ENCODE results near the gene KRT3.
A peak's percentile ranks its signal among the peaks of the same experiment; 100 is the strongest.
"Not testable (repeated sequence)": the region's sequence is repeated elsewhere in the genome, so short reads cannot be mapped to it uniquely, and the experiment has no call there.

Gene KRT3

GRCh38 chr12:52798003-52798670 is 2.2 kb upstream of the KRT3 start:
- ATAC-seq: no peak
- DNase-seq: no peak

DNA sequence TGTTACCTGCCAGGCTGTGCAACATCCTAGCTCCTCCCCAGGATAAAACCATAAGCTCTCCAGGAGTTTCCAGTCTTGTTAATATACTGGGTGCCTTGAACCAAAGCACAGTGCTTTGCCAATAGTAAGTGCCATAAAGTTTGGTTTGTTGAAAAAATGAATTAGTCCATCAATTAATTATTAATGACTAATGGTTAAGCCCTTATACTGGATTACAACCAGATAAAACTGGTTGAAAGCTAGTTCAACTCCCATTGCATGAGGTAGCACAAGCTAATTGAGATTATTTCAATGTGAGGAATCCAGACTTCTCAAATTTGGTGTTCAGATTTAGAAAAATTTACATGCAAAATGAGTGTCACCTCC is 1.6 kb upstream of the KRT3 start:
- no peak for ATAC-seq
- DNase-seq: no peak

DNA sequence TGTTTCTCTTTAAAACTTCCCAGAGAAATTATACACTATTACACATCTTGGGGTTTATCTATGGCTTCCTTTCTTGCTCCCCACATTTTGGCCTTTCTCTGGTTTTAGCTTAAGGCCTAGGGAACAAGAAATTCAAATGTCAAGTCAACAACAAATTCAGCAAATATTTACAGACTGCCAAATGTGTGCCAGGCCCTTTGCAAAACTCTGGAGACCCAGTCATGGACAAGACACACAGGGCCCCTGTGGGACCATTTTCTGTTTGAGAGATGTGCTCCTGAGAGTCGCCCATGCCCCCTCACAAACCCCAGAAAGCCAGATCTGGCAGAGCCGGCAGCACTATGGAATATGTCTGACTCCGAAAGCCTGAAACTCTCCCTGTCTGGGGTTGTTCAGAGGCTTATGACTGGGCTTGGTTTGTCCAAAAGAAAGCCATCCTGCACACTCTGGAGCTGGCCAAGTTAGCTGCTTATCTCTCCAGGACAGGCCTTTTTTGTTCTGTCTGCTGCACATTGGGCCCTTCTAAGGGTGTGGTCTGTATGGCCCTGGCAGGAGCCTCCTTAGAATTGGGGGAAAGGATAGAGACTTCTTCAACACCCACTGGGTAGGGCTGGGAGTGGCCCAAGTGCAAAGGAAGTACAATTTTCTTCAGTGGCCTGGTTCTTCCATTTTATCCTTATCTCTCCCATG is 1.1 kb upstream of the KRT3 start:
- DNase-seq (no peak), ATAC-seq (no peak)

- DNase-seq (no peak), ATAC-seq (no peak)
These were observed 495 bp upstream of the KRT3 start for GRCh38 chr12:52796429-52796794.

GRCh38 chr12:52795332-52795674 is 614 bp downstream of the KRT3 start:
- not testable (repeated sequence) for ATAC-seq

GRCh38 chr12:52794479-52795331 is 1.2 kb downstream of the KRT3 start:
- peak; percentile 25 for ATAC-seq
- DNase-seq: no peak

More at GRCh38 chr12:52795332-52795674, 614 bp downstream of the KRT3 start:
- DNase-seq: not testable (repeated sequence)

DNA sequence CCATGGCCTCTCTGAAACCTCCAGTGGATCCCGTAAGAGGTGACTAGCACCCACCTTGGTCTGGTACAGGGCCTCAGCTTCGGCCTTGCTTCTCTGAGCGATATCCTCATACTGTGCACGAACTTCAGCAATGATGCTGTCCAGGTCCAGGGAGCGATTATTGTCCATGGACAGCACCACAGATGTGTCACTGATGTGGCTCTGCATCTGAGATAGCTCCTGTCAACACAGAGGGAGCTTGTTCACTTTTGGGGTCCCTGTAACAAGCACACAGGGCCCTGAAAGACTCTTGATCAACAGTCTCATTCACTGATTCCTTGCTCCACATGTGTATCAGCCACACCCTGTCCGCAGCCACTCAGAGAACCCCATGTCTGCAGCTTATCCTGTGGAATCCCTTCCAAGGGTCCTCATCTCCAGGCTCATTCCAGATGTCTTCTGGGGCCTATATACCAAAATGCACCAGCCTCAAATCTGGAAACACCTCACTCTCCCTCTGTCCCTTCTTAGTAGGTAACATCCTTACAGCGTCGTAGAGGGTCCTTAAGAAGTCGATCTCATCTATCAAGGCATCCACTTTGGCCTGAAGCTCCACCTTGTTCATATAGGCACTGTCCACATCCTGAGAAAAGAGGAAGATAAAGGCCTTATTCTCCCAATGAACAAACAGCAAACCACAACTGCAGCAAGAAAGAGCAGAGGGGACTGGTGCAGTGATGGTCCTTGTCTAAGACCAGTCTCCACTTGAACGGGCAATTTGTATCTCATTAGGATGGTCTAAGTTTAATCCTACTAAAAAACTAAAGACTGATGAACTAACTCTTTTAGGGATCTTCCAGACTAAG is 3.5 kb downstream of the KRT3 start:
- DNase-seq (no peak), ATAC-seq (no peak)

DNA sequence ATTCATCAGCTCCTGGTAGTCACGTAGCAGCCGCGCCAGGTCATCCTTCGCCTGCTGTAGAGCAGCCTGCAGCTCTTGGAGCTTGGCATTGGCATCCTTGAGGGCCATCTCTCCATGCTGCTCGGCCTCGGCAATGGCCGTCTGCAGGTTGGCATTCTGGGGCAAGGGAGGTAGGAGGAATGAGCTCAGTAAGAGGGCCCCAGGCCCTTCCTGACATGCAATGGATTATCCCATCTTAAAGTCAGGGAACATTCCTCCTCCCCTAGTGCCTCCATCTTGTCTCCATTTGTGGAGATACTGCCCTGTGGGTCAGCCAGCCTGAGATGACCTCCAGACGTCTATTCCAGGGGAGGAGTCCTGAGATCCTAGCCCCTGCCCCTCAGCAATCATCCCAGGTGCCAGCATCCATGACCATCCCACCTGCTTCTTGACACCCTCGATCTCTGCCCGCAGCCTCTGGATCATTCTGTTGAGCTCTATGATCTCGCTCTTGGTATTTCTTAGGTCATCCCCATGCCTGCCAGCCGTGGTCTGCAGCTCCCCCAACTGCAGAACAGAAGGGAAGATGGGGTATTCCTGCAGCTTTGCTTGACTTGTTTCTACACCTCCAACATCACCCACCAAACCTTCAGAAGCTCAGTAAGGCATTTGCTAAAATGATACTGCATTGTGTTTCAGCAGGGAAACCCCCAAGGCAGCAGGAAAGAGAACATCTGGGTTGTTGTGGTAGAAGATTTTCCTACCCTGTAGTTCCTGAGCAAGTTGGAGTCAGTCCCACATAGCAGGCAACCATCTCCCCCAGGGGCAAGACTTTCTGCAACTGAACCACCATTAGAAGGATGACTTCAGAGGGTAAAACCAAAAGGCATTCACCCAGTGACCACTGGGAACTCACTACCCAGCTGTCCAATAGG is 4.4 kb downstream of the KRT3 start:
- DNase-seq (no peak), ATAC-seq (peak; percentile 53)

DNA sequence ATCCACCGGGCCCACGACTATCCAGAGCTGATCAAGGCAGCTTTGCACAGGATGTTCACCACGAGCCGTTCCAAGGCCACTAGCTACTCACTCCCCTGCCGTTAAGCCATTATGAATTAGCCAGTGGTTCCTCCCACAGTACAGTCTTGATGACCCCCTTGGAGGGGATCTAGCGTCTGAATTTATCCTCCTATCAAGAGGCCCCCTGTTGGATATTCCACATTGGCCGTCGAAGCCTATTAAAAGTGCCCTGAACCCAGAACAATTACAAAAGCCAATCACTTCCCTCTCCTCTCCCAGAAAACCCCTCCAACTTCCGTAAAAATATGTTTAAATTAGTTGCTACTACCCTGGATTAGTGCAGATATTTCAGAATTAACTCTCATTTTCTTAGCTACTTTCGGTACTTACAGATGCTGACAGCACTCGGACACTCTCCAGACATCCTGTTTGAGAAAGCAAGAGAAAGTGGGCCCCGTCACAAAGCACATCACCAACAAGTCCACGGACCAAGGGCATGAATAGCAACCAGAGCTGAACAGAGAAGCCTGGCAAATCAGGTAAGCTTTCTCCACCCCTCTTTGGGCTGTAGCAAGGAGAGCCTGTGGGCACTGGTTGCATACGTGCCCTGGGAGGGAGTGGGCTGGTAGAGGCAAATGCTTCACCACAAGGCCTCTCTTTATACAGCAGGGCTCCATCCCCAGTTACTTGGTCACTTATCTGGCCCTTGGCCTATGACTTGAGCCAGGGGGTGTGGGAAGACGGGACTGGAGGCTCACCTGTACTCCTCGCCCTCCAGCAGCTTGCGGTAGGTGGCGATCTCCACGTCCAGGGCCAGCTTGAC is 5.3 kb downstream of the KRT3 start:
- DNase-seq (no peak), ATAC-seq (no peak)

DNA sequence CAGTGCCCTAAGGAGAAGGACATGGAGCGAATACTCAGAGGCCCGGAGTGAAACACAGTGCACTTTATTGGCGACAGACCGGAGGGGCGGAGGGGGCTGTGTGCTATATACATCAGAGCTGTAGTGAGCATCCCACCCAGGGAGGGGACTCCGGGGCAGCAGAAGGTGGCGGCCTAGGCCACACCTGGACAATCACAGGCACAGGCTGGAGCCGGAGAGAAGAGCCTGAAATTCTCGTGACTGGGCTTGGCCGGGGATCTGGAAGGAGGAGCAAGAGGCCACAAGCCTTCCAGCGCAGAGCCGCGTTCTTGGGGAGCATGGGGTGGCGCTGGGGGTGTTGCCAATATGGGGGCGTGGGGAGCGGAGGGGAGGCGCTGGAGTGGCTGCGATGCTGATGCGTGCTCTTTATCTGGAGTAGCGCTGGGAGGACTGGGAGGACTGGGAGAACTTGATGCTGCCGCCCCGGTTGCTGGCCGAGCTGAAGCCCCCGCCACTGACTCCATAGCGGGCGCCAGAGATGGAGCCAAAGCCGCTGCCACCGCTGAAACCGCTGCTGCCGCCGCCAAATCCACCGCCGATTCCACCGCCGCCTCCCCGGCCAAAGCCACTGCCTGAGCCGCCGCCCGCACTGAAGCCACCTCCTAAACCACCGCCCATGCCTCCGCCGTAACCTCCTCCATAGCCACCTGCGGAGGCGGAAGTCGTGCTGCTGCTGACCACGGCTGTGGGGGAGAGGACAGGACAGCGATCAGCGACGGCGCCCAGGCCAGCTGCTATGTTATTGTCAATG is 6.1 kb downstream of the KRT3 start:
- peak; percentile 16 for DNase-seq
- ATAC-seq: no peak

DNA sequence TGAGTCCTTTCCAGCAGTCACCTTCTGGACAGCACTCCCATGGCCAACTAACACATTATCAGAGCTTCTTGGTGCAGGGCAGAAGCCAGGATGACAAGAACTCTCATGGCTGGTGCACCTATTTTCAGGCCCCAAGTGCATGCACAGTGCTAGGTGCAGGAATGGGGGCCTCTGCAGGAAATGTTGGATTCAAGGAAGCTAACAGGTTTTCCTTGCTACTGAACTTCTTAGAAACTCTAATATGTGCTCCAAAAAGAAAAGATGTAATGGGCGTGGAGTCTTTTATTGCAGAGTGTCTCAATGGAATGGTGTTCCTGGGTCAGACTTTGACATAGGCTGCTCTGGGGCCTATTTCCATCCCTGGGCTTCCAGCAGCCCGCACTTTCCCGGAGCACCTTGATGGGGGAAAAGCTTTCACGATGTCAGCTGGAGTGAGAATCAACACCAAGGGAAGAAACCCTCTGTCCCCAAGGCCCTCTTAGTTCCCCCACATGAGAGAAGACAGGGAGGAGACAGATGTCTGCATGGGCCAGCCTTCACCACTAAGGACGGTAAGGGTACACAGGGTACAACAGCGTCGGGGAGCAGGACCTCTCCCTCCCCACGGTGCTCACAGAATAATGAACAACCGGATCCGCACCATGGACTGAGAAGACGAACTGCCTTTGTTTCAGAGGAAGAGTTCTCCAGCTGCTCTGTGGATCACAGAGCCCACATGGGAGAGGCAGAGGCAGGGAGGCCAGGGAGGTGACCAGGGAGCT is 6.9 kb downstream of the KRT3 start:
- DNase-seq: no peak
- ATAC-seq: no peak

- DNase-seq (no peak), ATAC-seq (no peak)
These were observed 7.6 kb downstream of the KRT3 start for GRCh38 chr12:52788192-52788875.

DNA sequence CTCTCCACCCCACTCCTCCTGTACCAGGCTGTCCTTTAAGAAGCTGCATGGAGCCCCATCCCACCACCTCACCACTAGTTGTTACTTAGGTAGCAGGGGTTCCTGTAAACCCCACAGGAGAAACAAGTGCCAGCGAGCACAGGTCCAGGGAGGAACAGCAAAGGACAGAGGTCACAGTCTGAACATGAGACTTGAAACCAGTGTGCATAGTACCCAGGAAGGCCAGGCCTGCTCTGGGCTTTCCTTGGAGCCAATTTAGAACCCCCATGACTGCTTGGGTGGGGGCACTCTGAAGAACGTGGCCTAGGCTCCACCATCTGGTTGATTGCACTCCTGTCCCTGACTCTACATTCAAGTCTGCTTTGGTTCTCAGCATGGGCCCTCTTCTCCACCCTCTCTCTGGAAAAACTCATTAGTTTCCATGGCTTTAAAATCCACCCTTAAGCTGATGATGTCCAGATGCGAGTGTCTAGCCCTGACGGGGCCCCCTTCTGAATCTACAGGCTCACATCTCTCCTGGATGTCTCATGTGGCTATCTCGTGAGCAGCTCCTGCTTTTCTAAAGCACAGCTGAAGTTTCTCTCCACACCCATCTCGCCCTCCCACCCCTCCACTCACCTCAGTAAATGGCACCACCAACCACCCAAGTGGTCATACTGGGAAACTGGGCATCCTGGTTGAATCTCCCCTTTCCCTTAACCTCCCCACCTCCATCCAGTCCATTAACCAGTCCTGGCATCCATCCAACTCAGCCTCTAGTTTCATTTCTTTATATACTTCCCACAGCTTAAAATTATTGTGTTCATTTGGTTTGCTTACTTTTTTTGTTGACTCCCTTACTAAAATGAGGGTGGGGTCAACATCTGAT is 8.4 kb downstream of the KRT3 start:
- DNase-seq (no peak), ATAC-seq (no peak)

DNA sequence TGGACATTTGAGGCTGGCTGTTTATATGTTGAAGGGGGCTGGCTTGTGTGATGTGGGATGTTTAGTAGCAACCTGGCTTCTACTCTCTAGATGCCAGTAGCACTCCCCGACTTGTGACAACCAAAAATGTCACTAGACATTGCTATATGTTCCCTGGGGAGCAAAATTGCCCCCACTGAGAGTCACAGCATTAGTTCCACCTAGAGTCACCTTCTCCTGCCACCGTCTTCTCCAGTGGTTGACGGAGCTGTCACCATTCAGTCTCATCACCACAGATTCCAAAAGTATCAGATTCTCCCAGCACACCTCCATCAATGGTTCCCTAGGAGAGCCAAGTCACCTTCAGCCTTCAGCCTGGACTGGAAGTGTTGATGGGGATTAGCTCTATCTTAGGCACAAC is 11.0 kb downstream of the KRT3 start:
- DNase-seq (no peak), ATAC-seq (no peak)

- ATAC-seq: no peak
- DNase-seq: no peak
These were observed 12.2 kb downstream of the KRT3 start for GRCh38 chr12:52783563-52784316.

- ATAC-seq: no peak
These were observed 13.4 kb downstream of the KRT3 start for GRCh38 chr12:52782502-52782901.

More at GRCh38 chr12:52782502-52782901, 13.4 kb downstream of the KRT3 start:
- DNase-seq: no peak
